ENCODE results near the gene CHST14.

The CHST14 gene

DNA sequence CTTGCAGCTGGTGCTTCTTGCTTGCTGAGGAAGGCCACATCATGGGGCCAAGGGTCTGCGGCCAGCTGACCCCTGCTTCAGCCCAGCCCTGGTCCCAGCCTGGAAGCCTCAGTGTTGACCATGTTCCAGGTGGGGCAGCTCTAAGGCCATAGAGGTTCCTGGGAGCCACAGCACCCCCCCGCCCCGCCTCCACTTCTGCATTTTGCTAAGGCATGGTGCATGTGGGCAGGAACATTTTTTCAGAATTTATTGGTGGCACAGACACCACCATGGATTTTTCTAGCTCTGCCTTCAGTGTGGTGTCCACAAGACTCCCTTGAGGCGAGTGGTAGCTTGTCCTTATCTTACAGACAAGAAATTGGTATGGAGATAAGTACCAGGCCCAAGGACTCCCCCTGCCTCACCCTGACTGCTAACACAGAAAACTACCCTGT, 1.9 kb upstream of the CHST14 start:
- TF ChIP-seq, protein P1, sequence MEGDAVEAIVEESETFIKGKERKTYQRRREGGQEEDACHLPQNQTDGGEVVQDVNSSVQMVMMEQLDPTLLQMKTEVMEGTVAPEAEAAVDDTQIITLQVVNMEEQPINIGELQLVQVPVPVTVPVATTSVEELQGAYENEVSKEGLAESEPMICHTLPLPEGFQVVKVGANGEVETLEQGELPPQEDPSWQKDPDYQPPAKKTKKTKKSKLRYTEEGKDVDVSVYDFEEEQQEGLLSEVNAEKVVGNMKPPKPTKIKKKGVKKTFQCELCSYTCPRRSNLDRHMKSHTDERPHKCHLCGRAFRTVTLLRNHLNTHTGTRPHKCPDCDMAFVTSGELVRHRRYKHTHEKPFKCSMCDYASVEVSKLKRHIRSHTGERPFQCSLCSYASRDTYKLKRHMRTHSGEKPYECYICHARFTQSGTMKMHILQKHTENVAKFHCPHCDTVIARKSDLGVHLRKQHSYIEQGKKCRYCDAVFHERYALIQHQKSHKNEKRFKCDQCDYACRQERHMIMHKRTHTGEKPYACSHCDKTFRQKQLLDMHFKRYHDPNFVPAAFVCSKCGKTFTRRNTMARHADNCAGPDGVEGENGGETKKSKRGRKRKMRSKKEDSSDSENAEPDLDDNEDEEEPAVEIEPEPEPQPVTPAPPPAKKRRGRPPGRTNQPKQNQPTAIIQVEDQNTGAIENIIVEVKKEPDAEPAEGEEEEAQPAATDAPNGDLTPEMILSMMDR (IDR thresholded peaks at IDR 0.05) = no peak

DNA sequence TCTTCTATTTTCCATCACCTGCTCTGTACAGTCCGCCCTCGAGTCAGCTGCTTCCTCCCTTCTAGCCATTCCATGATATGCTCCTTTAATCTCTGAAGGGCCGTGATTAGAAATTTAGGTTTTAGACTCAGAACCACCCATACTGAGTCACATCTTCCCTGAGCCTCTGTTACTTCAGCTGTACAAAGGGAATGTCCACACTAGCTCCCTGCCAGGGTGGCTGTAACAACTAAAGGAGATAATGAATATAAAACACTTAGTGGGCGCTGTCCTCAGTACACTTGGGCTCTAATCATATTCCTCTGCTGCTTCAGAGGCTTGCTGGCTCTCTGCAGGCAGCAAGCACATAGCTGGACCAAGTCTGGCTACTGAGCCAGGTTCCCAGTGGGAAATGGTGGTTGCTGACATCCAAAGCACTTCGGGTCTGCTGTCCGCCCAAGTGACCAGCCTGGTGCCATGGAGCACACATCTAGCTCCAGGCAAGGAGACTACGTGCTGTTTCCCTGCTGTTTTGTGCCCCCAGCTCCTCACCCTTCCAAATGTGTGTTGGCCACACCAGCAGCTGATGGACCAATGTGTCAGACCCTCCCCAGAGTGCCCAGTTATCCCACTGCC, 901 bp upstream of the CHST14 start:
- H3K4me1 ChIP-seq (ENCODE audit: control insufficient read depth in 1 of 2, insufficient read depth in 1 of 2, low read depth in 1 of 2, low read length in 1 of 2) = peaks cover 16 to 18% of the 10 kb centered on the region in 2 experiments
- TF ChIP-seq, protein P1 (IDR thresholded peaks at IDR 0.05) = no peak
- no peaks in the 10 kb centered on the region for H3K9me3 ChIP-seq
- peaks cover 15% of the 10 kb centered on the region for H3K36me3 ChIP-seq
- peak overlapping the region; percentile 79 to 90 for H3K4me3 ChIP-seq (ENCODE audit: low read depth in 1 of 2, low read length in 1 of 2)
- H3K27me3 ChIP-seq = no peaks in the 10 kb centered on the region
- H3K27ac ChIP-seq = peak overlapping the region; percentile 71

More for the DNA sequence above, 1.9 kb upstream of the CHST14 start:
- no peaks in the 10 kb centered on the region for H3K27me3 ChIP-seq
- H3K4me3 ChIP-seq (ENCODE audit: low read depth in 1 of 2, low read length in 1 of 2) = no peak overlapping the region
- peaks cover 16 to 18% of the 10 kb centered on the region in 2 experiments for H3K4me1 ChIP-seq (ENCODE audit: control insufficient read depth in 1 of 2, insufficient read depth in 1 of 2, low read depth in 1 of 2, low read length in 1 of 2)
- no peak overlapping the region for H3K27ac ChIP-seq
- H3K9me3 ChIP-seq = no peaks in the 10 kb centered on the region
- H3K36me3 ChIP-seq = peaks cover 23% of the 10 kb centered on the region

DNA sequence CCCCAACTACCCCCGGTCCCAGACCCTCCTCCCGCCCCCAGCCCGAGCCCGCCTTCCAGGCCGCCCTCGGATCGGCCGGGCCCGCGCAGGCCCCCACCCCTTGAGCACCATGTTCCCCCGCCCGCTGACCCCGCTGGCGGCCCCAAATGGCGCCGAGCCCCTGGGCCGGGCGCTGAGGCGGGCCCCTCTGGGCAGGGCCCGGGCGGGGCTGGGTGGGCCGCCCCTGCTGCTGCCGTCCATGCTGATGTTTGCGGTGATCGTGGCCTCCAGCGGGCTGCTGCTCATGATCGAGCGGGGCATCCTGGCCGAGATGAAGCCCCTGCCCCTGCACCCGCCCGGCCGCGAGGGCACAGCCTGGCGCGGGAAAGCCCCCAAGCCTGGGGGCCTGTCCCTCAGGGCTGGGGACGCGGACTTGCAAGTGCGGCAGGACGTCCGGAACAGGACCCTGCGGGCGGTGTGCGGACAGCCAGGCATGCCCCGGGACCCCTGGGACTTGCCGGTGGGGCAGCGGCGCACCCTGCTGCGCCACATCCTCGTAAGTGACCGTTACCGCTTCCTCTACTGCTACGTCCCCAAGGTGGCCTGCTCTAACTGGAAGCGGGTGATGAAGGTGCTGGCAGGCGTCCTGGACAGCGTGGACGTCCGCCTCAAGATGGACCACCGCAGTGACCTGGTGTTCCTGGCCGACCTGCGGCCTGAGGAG, 472 bp downstream of the CHST14 start:
- H3K36me3 ChIP-seq = peaks cover 1% of the 10 kb centered on the region
- peak overlapping the region; percentile 71 for H3K27ac ChIP-seq
- H3K4me1 ChIP-seq (ENCODE audit: control insufficient read depth in 1 of 2, insufficient read depth in 1 of 2, low read depth in 1 of 2, low read length in 1 of 2) = peaks cover 16 to 18% of the 10 kb centered on the region in 2 experiments
- H3K9me3 ChIP-seq = no peaks in the 10 kb centered on the region
- TF ChIP-seq, protein P1 (IDR thresholded peaks at IDR 0.05) = no peak
- H3K27me3 ChIP-seq = no peaks in the 10 kb centered on the region
- peak overlapping the region; percentile 79 to 90 for H3K4me3 ChIP-seq (ENCODE audit: low read depth in 1 of 2, low read length in 1 of 2)

DNA sequence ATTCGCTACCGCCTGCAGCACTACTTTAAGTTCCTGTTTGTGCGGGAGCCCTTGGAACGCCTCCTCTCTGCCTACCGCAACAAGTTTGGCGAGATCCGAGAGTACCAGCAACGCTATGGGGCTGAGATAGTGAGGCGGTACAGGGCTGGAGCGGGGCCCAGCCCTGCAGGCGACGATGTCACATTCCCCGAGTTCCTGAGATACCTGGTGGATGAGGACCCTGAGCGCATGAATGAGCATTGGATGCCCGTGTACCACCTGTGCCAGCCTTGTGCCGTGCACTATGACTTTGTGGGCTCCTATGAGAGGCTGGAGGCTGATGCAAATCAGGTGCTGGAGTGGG, 995 bp downstream of the CHST14 start:
- Histone ChIP-seq H3K4me1 (ENCODE audit: control insufficient read depth in 1 of 2, insufficient read depth in 1 of 2, low read depth in 1 of 2, low read length in 1 of 2) (peaks cover 16 to 18% of the 10 kb centered on the region in 2 experiments), H3K4me3 (ENCODE audit: low read depth in 1 of 2, low read length in 1 of 2) (peak overlapping the region; percentile 79 to 90), H3K27ac (peak overlapping the region; percentile 71), H3K36me3 (no peaks in the 10 kb centered on the region), H3K27me3 (peaks cover under 1% of the 10 kb centered on the region), H3K9me3 (no peaks in the 10 kb centered on the region)
- TF ChIP-seq, protein P1 (IDR thresholded peaks at IDR 0.05) = no peak

DNA sequence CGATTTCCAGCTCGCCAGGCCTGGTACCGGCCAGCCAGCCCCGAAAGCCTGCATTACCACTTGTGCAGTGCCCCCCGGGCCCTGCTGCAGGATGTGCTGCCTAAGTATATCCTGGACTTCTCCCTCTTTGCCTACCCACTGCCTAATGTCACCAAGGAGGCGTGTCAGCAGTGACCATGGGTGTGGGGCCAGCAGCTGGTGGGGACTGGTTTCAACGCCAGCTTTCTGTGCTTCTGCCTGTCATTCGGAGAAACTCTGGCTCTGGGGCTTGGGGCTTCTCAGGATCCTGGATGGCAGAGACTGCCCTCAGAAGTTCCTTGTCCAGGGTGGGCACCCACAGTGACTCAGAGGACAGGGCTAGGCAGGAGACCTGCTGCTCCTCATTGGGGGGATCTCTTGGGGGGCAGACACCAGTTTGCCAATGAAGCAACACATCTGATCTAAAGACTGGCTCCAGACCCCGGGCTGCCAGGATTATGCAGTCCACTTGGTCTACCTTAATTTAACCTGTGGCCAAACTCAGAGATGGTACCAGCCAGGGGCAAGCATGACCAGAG, 1.5 kb downstream of the CHST14 start:
- peak overlapping the region; percentile 79 to 90 for H3K4me3 ChIP-seq (ENCODE audit: low read depth in 1 of 2, low read length in 1 of 2)
- peaks cover 16 to 18% of the 10 kb centered on the region in 2 experiments for H3K4me1 ChIP-seq (ENCODE audit: control insufficient read depth in 1 of 2, insufficient read depth in 1 of 2, low read depth in 1 of 2, low read length in 1 of 2)
- no peaks in the 10 kb centered on the region for H3K36me3 ChIP-seq
- H3K27me3 ChIP-seq = peaks cover 5% of the 10 kb centered on the region
- peak overlapping the region; percentile 71 for H3K27ac ChIP-seq
- TF ChIP-seq, protein P1 (IDR thresholded peaks at IDR 0.05) = no peak
- H3K9me3 ChIP-seq = no peaks in the 10 kb centered on the region

Measured in neutrophil (primary cell).